CD8-positive, alpha-beta memory T cell (primary cell): ENCODE measurements around the gene GPBP1. TPM values are rescaled to one million over a fixed set of nuclear protein-coding genes. Genes with fewer than 3 reads are reported as not detected.

Source experiments
- CTCF ChIA-PET: fragments of 350-600 bp; sonication (Branson Sonifier 250); formaldehyde crosslinking; loops from one replicate; lab custom pipeline; 2021; ENCODE audit warnings: antibody characterized with exemption; lab: Charles Lee
- POLR2A ChIA-PET: fragments of 350-600 bp; sonication (Branson Sonifier 250); formaldehyde crosslinking; loops from one replicate; lab custom pipeline; 2021; ENCODE audit warnings: antibody characterized with exemption; lab: Charles Lee
- DNase-seq, 5 donors: peaks; one replicate each; pipeline versions ENCODE4 v3.0.0 to v3.0.0-alpha.2; 2020 to 2022; ENCODE audit warnings: mixed read lengths in 1 of 5
- H3K27ac ChIP-seq: one replicate; pipeline ENCODE4 v1.7.0; 2013; ENCODE audit warnings: low read depth, mild to moderate bottlenecking, low read length, moderate library complexity
- H3K27me3 ChIP-seq: 2 replicates; pipeline ENCODE4 v1.7.0; 2013; ENCODE audit warnings: low read length, mild to moderate bottlenecking; ENCODE audit not compliant: insufficient read depth, poor library complexity, severe bottlenecking
- H3K36me3 ChIP-seq: 2 replicates; pipeline ENCODE4 v1.7.0; 2013; ENCODE audit warnings: mild to moderate bottlenecking, low read length, moderate library complexity; ENCODE audit not compliant: insufficient read depth
- H3K4me1 ChIP-seq: 2 replicates; pipeline ENCODE4 v1.7.0; 2013; ENCODE audit warnings: mild to moderate bottlenecking, low read length, moderate library complexity; ENCODE audit not compliant: insufficient read depth
- H3K4me3 ChIP-seq: 2 replicates; pipeline ENCODE4 v1.7.0; 2013; ENCODE audit warnings: mild to moderate bottlenecking, low read length
- H3K9me3 ChIP-seq: 2 replicates; pipeline ENCODE4 v1.7.0; 2013; ENCODE audit warnings: mild to moderate bottlenecking, low read length
- H3K27ac Mint-ChIP-seq, 8 donors: one replicate each; pipeline ENCODE4 v1.8.0; 2020 to 2021; ENCODE audit warnings: mixed read lengths in 8 of 8, mild to moderate bottlenecking in 6 of 8, inconsistent platforms in 3 of 8, moderate library complexity in 3 of 8
- H3K27me3 Mint-ChIP-seq, 2 donors: one replicate each; pipeline ENCODE4 v1.8.0; 2020 to 2021; ENCODE audit warnings: mixed read lengths in 2 of 2, mild to moderate bottlenecking in 1 of 2, moderate library complexity in 1 of 2
- H3K36me3 Mint-ChIP-seq, 3 donors: one replicate each; pipeline ENCODE4 v1.8.0; 2020 to 2021; ENCODE audit warnings: mixed read lengths in 3 of 3, inconsistent platforms in 1 of 3, mild to moderate bottlenecking in 1 of 3
- H3K4me1 Mint-ChIP-seq, 3 donors: one replicate each; pipeline ENCODE4 v1.8.0; 2020 to 2021; ENCODE audit warnings: mixed read lengths in 3 of 3, inconsistent platforms in 1 of 3, mild to moderate bottlenecking in 1 of 3
- H3K4me3 Mint-ChIP-seq, 7 donors: one replicate each; pipeline ENCODE4 v1.8.0; 2020 to 2021; ENCODE audit warnings: mixed read lengths in 7 of 7, mild to moderate bottlenecking in 6 of 7, moderate library complexity in 4 of 7, inconsistent platforms in 2 of 7
- H3K9me3 Mint-ChIP-seq, 5 donors: one replicate each; pipeline ENCODE4 v1.8.0; 2020 to 2022; ENCODE audit warnings: mixed read lengths in 5 of 5, mild to moderate bottlenecking in 3 of 5, moderate library complexity in 2 of 5, inconsistent platforms in 1 of 5
- polyA plus RNA-seq: library from polyadenylated mRNA; unstranded; fragments of 300-500 nt; fragmentation: Illumina TruSeq; gene quantifications from one replicate; pipeline ENCODE4 v1.2.3, GENCODE V29; 2021
- total RNA-seq, 2 experiments: library from RNA; stranded (reverse); gene quantifications; one replicate each; pipeline ENCODE4 v1.2.3, GENCODE V29; 2021

Gene GPBP1
- total and polyA plus RNA-seq, 3 experiments from 2014 or later = 77.7 to 101 (median 81.9) TPM

DNA sequence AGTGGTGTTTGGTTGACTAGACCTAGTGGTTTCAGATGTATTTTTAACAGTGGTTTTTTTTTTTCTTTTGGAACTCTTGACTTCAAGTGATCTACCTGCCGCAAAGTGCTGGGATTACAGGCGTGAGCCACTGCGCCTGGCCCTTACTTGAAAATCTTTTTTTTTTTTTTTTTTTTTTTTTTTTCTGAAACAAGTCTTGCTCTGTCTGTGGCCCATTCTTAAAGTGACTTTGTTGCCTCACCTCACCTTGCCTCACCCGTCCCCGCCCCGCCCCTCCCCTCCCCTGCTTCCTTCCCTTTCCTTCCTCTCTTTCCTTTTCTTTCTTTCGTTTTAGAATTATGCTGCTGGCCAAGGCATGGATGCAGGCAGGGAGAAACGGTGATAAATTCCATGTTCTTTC lies 26.0 kb downstream of the GPBP1 start:
- no peak overlapping the region for H3K27ac ChIP-seq
- no peak overlapping the region for H3K4me3 ChIP-seq
- Mint-ChIP-seq H3K36me3 (peaks cover 3 to 40% (median 6%) of the 10 kb centered on the region in 3 donors), H3K4me1 (peaks cover 60 to 88% (median 79%) of the 10 kb centered on the region in 3 donors), H3K4me3 (peak overlapping the region in 3 of 7 donors; percentile 1 to 73 (median 3)), H3K27ac (peak overlapping the region in 6 of 8 donors; percentile 18 to 86 (median 62)), H3K27me3 (no peaks in the 10 kb centered on the region), H3K9me3 (no peaks in the 10 kb centered on the region)
- peaks cover 61% of the 10 kb centered on the region for H3K4me1 ChIP-seq
- no peaks in the 10 kb centered on the region for H3K27me3 ChIP-seq
- no peaks in the 10 kb centered on the region for H3K9me3 ChIP-seq
- DNase-seq = no peak
- CTCF ChIA-PET = no interaction called here
- H3K36me3 ChIP-seq = no peaks in the 10 kb centered on the region
- POLR2A ChIA-PET = no interaction called here

DNA sequence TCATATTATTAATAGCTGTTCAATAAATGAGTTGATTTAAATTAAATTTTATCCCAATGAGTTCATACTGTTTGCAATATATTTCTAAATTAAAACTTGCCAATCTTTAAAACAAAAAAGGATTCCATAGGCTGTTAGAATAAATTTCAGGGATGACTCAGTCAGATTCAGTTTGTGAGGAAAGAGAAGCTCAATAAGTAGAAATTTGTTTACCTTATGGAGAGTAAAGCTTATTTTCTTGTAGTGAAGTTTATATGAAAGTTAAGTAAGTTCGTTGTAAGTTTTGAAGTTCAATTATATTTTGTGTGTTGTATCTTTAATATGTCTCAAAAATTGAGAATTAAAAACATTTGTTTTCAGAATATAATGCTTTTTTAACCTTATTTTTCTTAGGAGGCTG lies 29.0 kb downstream of the GPBP1 start:
- DNase-seq = no peak
- H3K27ac Mint-ChIP-seq = peak overlapping the region in 7 of 8 donors; percentile 29 to 86 (median 54)
- peaks cover 0 to 34% (median 6%) of the 10 kb centered on the region in 3 donors for H3K36me3 Mint-ChIP-seq
- Histone ChIP-seq H3K27me3 (no peaks in the 10 kb centered on the region), H3K4me3 (no peak overlapping the region), H3K9me3 (no peaks in the 10 kb centered on the region), H3K27ac (no peak overlapping the region), H3K36me3 (no peaks in the 10 kb centered on the region), H3K4me1 (peaks cover 69% of the 10 kb centered on the region)
- peaks cover 73 to 93% (median 87%) of the 10 kb centered on the region in 3 donors for H3K4me1 Mint-ChIP-seq
- ChIA-PET CTCF (interaction anchor here (0.9 kb wide), 1 partner anchor 13 kb away, joined by 3 read pairs; no protein-coding TSS in a partner anchor), POLR2A (no interaction called here)
- H3K27me3 Mint-ChIP-seq = no peaks in the 10 kb centered on the region
- no peak overlapping the region for H3K4me3 Mint-ChIP-seq
- H3K9me3 Mint-ChIP-seq = no peaks in the 10 kb centered on the region

DNA sequence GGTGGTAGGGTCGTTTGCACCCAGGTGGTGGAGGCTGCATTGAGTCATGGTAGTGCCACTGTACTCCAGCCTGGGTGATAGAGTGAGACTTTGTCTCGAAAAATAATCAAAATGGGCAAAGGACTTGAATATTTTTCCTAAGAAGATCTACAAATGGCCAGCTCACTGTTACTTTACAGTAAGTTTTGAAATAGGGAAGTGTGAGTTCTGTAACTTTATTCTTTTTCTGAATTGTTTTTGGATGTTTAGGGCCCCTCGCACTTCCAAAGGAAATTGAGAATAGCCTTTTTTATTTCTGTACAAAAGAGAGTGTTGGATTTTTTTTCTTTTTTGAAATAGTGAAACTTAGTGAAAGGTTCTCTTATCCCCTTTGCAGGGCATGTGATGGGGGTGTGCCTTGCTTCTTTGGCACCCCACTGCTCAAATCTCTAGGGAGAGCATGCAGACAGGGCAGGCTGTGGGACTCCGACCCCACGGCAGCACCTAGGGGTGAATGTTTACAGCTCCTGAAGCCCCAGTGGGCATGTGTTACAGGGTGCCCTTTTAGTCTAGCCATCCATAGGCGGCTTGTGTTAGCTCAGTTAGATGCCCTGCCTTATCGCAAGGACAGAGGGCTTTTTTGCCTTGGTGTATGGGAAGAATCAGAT lies 33.3 kb downstream of the GPBP1 start:
- no peak for DNase-seq
- H3K4me3 ChIP-seq = no peak overlapping the region
- H3K4me1 ChIP-seq = peaks cover 68% of the 10 kb centered on the region
- H3K9me3 ChIP-seq = no peaks in the 10 kb centered on the region
- H3K9me3 Mint-ChIP-seq = no peaks in the 10 kb centered on the region
- peak overlapping the region; percentile 14 to 77 (median 34) for H3K27ac Mint-ChIP-seq
- H3K36me3 ChIP-seq = no peaks in the 10 kb centered on the region
- CTCF ChIA-PET = interaction anchor here (1.2 to 1.9 kb wide), 2 partner anchors 15 to 19 kb away, joined by 3 read pairs; no protein-coding TSS in a partner anchor
- peaks cover 81 to 94% (median 88%) of the 10 kb centered on the region in 3 donors for H3K4me1 Mint-ChIP-seq
- H3K36me3 Mint-ChIP-seq = peaks cover 0 to 31% (median 3%) of the 10 kb centered on the region in 3 donors
- no peak overlapping the region for H3K27ac ChIP-seq
- H3K27me3 ChIP-seq = no peaks in the 10 kb centered on the region
- no peaks in the 10 kb centered on the region for H3K27me3 Mint-ChIP-seq
- POLR2A ChIA-PET = no interaction called here
- peak overlapping the region in 4 of 7 donors; percentile 10 to 30 (median 26) for H3K4me3 Mint-ChIP-seq

DNA sequence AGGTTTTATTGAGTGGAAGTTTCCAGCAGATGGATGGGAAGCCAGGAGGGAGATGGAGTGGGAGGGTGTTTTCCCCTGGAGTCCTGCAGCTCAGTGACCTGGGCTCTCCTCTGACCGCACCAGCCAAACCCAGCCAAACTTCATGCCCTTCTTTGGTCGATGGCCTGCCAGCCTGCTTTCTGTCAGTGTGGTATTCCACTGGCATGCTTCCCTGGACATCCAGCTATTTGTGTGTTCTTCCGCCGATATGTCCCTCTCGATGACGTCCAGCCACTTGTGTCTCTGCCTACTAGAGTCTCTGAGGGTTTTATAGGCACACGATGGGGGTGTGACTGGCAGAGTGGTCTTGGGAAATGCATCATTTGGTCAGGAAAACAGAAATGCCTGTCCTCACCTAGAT lies 33.8 kb downstream of the GPBP1 start:
- no peak for DNase-seq
- Histone ChIP-seq H3K4me3 (no peak overlapping the region), H3K36me3 (no peaks in the 10 kb centered on the region), H3K27ac (no peak overlapping the region), H3K4me1 (peaks cover 64% of the 10 kb centered on the region), H3K9me3 (no peaks in the 10 kb centered on the region), H3K27me3 (no peaks in the 10 kb centered on the region)
- H3K9me3 Mint-ChIP-seq = no peaks in the 10 kb centered on the region
- peak overlapping the region in 3 of 7 donors; percentile 24 to 31 (median 30) for H3K4me3 Mint-ChIP-seq
- POLR2A ChIA-PET = no interaction called here
- peaks cover 0 to 33% (median 3%) of the 10 kb centered on the region in 3 donors for H3K36me3 Mint-ChIP-seq
- H3K27ac Mint-ChIP-seq = peak overlapping the region in 5 of 8 donors; percentile 14 to 63 (median 49)
- peaks cover 83 to 94% (median 90%) of the 10 kb centered on the region in 3 donors for H3K4me1 Mint-ChIP-seq
- no peaks in the 10 kb centered on the region for H3K27me3 Mint-ChIP-seq
- CTCF ChIA-PET = interaction anchor here (1.2 to 1.9 kb wide), 2 partner anchors 15 to 19 kb away, joined by 3 read pairs; no protein-coding TSS in a partner anchor

DNA sequence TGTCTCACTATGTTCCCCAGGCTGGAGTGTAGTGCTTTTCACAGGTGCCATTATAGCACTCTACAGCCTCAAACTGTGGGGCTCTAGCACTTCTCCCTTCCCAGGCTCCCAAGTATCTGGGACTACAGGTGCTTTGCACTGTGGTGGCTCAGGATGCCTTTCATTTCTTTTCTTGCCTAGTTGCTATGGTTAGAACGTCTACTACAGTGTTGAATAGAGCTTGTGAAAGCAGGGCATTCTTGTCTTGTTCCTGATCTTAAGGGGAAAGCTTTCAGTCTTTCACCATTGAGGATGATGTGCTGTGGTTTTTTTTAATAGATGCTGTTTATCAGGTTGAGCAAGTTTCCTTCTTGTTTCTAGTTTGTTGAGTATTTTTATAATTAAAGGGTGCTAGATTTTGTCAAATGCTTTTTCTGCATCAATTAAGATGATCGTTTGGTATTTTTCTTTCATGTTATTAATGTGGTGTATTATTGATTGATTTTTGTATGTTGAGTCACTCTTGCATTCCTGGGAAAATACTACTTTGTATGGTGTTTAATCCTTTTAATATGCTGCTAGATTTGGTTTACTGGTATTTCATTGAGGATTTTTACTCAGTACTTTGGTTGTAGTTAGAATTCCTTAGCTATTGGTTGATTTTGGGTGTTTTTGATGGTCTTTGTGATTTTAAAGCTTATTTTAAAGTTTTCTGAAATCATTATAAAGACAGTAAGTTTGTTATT lies 35.6 kb downstream of the GPBP1 start:
- Mint-ChIP-seq H3K27me3 (no peaks in the 10 kb centered on the region), H3K27ac (peak overlapping the region; percentile 37 to 86 (median 58)), H3K4me3 (peak overlapping the region in 5 of 7 donors; percentile 9 to 60 (median 21)), H3K4me1 (peaks cover 75 to 88% (median 84%) of the 10 kb centered on the region in 3 donors), H3K9me3 (no peaks in the 10 kb centered on the region), H3K36me3 (peaks cover 0 to 42% (median 4%) of the 10 kb centered on the region in 3 donors)
- CTCF ChIA-PET = interaction anchor here (1.7 kb wide), 1 partner anchor 71 kb away, joined by 4 read pairs; no protein-coding TSS in a partner anchor
- Histone ChIP-seq H3K27me3 (no peaks in the 10 kb centered on the region), H3K9me3 (no peaks in the 10 kb centered on the region), H3K27ac (no peak overlapping the region), H3K4me3 (no peak overlapping the region), H3K36me3 (peaks cover 8% of the 10 kb centered on the region), H3K4me1 (peaks cover 47% of the 10 kb centered on the region)
- POLR2A ChIA-PET = no interaction called here
- no peak for DNase-seq

DNA sequence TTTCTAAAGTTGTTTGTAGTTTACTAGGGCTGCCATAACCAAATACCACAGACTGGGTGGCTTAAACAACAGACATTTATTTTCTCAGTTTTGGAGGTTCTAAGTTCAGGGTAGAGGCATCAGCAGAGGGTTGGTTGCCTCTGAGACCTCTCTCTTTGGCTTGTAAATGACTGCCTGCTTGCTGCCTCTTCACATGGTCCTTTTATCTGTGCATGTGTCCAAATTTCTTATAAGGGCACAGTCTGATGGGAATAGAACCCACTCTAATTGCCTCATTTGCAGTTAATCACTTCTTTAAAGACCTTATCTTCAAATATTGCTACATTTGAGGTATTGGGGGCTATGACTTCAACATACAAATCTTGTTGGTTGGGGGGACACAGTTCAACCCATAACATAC lies 36.8 kb downstream of the GPBP1 start:
- Histone ChIP-seq H3K27ac (no peak overlapping the region), H3K4me1 (peaks cover 41% of the 10 kb centered on the region), H3K9me3 (no peaks in the 10 kb centered on the region), H3K27me3 (no peaks in the 10 kb centered on the region), H3K36me3 (peaks cover 18% of the 10 kb centered on the region), H3K4me3 (no peak overlapping the region)
- CTCF ChIA-PET = interaction anchor here (1.7 kb wide), 1 partner anchor 72 kb away, joined by 4 read pairs; no protein-coding TSS in a partner anchor
- Mint-ChIP-seq H3K36me3 (peaks cover 0 to 52% (median 9%) of the 10 kb centered on the region in 3 donors), H3K4me3 (peak overlapping the region in 1 of 7 donors; percentile 4), H3K27me3 (no peaks in the 10 kb centered on the region), H3K27ac (peak overlapping the region in 7 of 8 donors; percentile 26 to 86 (median 58)), H3K9me3 (no peaks in the 10 kb centered on the region), H3K4me1 (peaks cover 75 to 85% (median 81%) of the 10 kb centered on the region in 3 donors)
- POLR2A ChIA-PET = no interaction called here
- no peak for DNase-seq

DNA sequence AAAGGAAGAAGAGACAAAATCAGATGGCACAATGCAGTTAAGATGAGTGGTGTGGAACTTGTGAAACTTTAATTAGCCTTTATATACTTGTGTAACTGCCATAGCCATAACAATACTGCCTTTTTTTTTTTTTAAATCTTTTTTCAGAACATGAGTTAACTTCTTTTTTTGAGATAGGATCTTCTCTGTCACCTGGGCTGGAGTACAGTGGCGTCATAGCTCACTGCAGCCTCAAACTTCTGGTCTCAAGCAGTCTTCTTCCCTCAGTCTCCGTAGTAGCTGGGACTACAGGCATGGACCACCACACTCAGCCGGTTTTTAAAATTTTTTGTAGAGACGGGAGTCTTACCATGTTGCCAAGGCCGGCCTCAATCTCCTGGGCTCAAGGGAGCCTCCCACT lies 37.2 kb downstream of the GPBP1 start:
- H3K27ac ChIP-seq = no peak overlapping the region
- DNase-seq = no peak
- no peak overlapping the region for H3K4me3 ChIP-seq
- H3K9me3 Mint-ChIP-seq = no peaks in the 10 kb centered on the region
- H3K9me3 ChIP-seq = no peaks in the 10 kb centered on the region
- CTCF ChIA-PET = interaction anchor here (1.7 kb wide), 1 partner anchor 73 kb away, joined by 4 read pairs; no protein-coding TSS in a partner anchor
- peaks cover 21% of the 10 kb centered on the region for H3K36me3 ChIP-seq
- H3K27ac Mint-ChIP-seq = peak overlapping the region in 7 of 8 donors; percentile 3 to 86 (median 63)
- H3K27me3 ChIP-seq = no peaks in the 10 kb centered on the region
- H3K4me1 Mint-ChIP-seq = peaks cover 73 to 85% (median 82%) of the 10 kb centered on the region in 3 donors
- POLR2A ChIA-PET = no interaction called here
- no peaks in the 10 kb centered on the region for H3K27me3 Mint-ChIP-seq
- peaks cover 41% of the 10 kb centered on the region for H3K4me1 ChIP-seq
- H3K4me3 Mint-ChIP-seq = peak overlapping the region in 2 of 7 donors; percentile 22 to 27
- peaks cover 0 to 56% (median 9%) of the 10 kb centered on the region in 3 donors for H3K36me3 Mint-ChIP-seq
